Measurements from ENCODE around the gene TTC28.
"Not testable (repeated sequence)": the region's sequence is repeated elsewhere in the genome, so short reads cannot be mapped to it uniquely, and the experiment has no call there.

The TTC28 gene

GRCh38 chr22:28220626-28221363 is 458.8 kb downstream of the TTC28 start:
- DNase-seq = no peak

DNA sequence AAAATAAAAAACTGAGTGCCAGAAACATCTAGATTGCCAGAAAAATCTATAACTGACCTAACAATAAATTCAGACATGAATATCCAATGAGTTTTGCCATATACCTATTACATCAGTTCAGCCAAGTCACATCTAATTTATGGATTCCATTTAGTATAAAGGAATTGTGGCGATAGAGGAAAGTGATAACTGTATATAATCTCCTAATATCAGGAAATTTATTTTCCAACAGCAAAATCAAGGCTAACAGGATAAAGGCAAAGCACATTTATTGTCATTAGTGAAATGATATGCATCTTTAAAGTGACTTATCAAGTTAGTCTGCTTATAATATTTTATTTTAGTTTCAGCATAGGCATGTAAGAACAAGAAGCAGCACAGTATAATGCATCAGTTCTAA is 462.4 kb downstream of the TTC28 start:
- DNase-seq = no peak

DNA sequence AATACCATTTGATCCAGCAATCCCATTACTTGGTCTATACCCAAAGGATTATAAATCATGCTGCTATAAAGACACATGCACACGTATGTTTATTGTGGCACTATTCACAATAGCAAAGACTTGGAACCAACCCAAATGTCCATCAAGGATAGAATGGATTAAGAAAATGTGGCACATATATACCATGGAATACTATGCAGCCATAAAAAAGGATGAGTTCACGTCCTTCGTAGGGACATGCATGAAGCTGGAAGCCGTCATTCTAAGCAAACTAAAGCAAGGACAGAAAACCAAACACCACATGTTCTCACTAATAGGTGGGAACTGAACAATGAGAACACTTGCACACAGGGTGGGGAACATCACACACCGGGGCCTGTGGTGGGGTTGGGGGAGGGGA is 464.9 kb downstream of the TTC28 start:
- not testable (repeated sequence) for DNase-seq

DNA sequence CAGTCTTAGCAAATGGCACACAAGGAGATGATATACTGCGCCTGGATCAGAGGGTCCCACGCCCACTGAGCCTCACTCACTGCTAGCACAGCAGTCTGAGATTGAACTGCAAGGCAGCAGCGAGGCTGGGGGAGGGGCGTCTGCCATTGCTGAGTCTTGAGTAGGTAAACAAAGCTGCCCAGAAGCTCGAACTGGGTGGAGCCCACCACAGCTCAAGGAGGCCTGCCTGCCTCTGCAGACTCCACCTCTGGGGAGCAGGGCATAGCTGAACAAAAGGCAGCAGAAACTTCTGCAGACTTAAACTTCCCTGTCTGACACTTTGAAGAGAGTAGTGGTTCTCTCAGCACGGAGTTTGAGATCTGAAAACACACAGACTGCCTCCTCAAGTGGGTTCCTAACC is 470.2 kb downstream of the TTC28 start:
- DNase-seq = not testable (repeated sequence)

DNA sequence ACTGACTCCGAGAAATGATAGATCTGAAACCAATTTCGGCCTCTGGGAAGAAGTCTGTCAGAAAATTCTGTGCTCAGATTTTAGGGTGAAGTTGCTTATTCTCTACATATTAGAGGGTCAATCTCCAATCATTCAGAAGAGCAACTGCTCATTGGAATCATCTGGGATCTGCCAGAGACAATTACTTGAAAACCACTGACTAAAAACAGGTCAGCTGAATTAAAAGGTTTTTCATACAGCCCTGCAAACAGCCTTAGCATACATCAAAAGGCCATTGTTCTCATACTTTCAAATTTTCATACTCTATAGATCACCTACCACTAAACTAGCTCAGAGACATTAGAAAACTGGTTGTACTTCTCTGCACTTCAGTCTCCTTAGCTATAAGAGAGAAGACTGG is 470.9 kb downstream of the TTC28 start:
- DNase-seq = no peak

GRCh38 chr22:28208036-28208435 is 471.6 kb downstream of the TTC28 start:
- DNase-seq = no peak

- DNase-seq = no peak
These were observed 472.2 kb downstream of the TTC28 start for GRCh38 chr22:28207281-28208030.

GRCh38 chr22:28205926-28206325 is 473.7 kb downstream of the TTC28 start:
- DNase-seq = no peak

GRCh38 chr22:28204382-28204781 is 475.3 kb downstream of the TTC28 start:
- no peak for DNase-seq

DNA sequence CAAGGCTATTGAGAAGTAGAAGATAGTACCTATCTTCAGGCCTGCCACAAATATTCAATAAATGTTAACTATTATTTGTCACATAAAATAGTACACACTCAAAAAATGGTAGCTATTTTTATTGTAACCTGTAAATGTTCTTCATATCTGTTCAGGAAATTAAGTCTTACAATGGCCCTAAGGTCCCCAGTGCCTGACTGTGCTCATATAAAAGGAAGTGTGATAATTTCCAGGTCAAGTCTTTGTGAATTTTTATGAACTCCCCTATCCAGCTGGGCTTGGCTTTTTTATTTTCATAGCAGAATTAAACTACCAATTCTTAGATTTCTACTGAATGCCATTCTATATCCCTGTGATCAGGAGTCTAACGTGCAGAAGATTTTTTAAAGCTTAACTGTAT is 476.4 kb downstream of the TTC28 start:
- no peak for DNase-seq

- DNase-seq = no peak
These were observed 480.9 kb downstream of the TTC28 start for GRCh38 chr22:28198692-28199091.

DNA sequence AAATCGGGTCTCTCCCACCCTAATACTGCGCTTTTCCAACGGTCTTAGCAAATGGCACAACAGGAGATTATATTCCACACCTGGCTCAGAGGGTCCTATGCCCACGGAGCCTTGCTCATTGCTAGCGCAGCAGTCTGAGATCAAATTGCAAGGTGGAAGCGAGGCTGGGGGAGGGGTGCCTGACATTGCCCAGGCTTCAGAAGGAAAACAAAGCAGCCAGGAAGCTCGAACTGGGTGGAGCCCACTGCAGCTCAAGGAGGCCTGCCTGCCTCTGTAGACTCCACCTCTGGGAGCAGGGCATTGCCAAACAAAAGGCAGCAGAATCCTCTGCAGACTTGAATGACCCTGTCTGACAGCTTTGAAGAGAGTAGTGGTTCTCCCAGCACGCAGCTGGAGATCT is 488.1 kb downstream of the TTC28 start:
- DNase-seq = not testable (repeated sequence)

- no peak for DNase-seq
These were observed 491.3 kb downstream of the TTC28 start for GRCh38 chr22:28188178-28188879.

GRCh38 chr22:28187612-28188011 is 492.0 kb downstream of the TTC28 start:
- no peak for DNase-seq

- no peak for DNase-seq
These were observed 493.0 kb downstream of the TTC28 start for GRCh38 chr22:28186641-28187040.

- DNase-seq = no peak
These were observed 494.5 kb downstream of the TTC28 start for GRCh38 chr22:28185130-28185529.

DNA sequence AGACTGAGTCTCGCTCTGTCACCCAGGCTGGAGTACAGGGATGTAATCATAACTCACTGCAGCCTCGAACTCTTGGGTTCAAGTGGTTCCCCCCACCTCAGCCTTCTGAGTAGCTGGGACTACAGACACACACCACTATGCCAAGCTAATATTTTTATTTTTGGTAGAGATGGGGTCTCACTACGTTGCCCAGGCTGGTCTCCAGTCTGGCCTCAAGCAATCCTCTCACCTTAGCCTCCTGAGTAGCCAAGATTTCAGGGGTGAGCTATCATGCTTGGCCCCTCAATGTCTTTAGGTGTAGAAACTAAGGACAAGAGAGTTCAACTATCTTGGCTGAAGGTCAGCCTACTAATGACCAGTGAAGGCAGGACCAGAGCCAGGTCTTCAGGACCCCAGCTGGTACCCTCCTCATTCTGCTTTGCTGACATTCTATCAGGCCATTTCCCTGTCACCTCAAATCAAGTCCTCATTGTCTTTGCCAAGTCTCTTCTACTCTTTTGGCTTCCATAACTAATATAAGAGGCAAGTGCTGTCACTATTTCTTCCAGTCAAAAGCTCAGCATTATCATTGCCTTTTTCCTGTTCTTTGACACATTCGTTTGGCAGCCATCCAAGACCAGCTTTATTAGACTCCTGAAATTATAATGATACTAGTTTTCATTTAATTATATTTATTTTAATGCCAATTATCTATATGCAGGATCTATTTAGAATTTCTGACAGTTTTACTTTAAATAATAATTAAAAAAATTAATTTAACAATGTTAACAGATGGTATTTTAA is 496.4 kb downstream of the TTC28 start:
- DNase-seq = no peak

- no peak for DNase-seq
These were observed 498.6 kb downstream of the TTC28 start for GRCh38 chr22:28180804-28181731.

- DNase-seq = no peak
These were observed 500.2 kb downstream of the TTC28 start for GRCh38 chr22:28179392-28179791.

- DNase-seq = no peak
These were observed 503.7 kb downstream of the TTC28 start for GRCh38 chr22:28175730-28176492.

DNA sequence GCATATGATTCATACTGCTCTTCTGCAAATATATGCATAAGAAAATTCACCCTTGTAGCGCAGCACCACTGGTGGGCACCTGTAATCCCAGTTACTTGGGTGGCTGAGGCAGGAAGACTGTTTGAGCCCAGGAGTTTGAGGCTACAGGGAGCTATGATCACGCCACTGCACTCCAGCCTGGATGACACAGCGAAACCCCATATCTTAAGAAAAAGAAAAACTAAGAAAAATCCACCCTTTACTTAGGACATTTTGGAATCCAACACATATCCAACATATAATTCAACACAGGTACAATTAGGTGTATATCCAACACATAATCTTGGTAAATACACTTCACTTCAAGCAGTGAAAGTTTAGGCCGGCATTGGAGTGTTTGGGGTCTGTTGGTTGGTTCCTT is 505.1 kb downstream of the TTC28 start:
- no peak for DNase-seq
